Stimulated activated naive CD8-positive, alpha-beta T cell treated with anti-CD3 and anti-CD28 coated beads, Interleukin-15, Interleukin-2, amounts not matched to agents 100 ng/mL and 50 ng/mL, for 24 hours (primary cell): ENCODE measurements around the gene MIB2.

Source experiments
- H3K27ac Mint-ChIP-seq: one replicate; pipeline ENCODE4 v1.8.0; 2021; ENCODE audit warnings: mild to moderate bottlenecking, mixed read lengths
- H3K27me3 Mint-ChIP-seq: one replicate; pipeline ENCODE4 v1.8.0; 2021; ENCODE audit warnings: mixed read lengths
- H3K36me3 Mint-ChIP-seq: one replicate; pipeline ENCODE4 v1.8.0; 2021; ENCODE audit warnings: low read depth, mixed read lengths
- H3K4me1 Mint-ChIP-seq: one replicate; pipeline ENCODE4 v1.8.0; 2021; ENCODE audit warnings: low read depth, mixed read lengths
- H3K4me3 Mint-ChIP-seq: one replicate; pipeline ENCODE4 v1.8.0; 2021; ENCODE audit warnings: mild to moderate bottlenecking, mixed read lengths
- H3K9me3 Mint-ChIP-seq: one replicate; pipeline ENCODE4 v1.8.0; 2021; ENCODE audit warnings: mixed read lengths

Gene MIB2

DNA sequence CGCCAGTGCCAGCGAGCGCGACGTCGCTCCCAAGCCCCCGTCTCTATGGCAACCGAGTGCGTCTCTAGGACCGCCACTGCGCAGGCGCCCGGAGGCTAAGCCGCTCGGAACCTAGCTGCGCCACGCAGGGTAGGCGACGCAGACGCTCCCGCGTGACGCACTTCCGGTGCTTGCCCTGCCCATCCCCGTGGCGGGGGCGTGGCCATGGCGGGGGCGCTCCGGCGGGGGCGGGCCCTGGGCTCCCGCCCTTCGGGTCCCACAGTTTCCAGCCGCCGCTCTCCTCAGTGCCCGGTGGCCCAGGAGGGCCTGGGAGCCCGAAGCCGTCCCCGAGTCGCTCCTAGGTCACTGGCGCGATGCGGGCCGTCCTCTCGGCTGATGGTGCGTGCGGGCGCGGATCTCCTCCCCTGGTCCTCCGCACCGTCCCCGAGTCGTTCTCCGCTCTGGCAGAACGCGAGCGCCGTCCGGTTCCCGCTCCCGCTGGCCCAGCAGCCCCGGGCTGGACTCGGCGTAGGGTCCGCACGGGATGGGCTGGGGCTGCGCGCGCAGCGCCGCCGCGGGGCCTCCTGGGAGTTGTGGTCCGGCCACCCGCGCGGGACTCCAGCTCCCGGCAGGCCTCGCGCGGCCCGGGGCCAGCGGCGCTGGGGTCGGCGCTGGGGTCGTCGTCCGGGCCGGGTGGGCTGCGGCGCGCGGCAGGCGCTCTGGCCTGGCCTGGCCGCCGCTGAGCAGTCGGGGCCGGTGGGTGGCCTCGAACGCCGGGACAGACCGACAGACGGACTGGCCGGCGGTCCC, at the start of gene MIB2:
Gene MIB2, plus strand, starts transcription at position 245 of the 789 bp plus-strand sequence. CDS start 7,953 bp downstream, outside the sequence.
- Mint-ChIP-seq H3K9me3 (no peaks in the 10 kb centered on the region), H3K27ac (peak within 1 kb of the TSS; percentile 94), H3K36me3 (peaks cover 7% of the 10 kb centered on the region), H3K4me3 (peak within 1 kb of the TSS; percentile 93), H3K4me1 (peaks cover 32% of the 10 kb centered on the region), H3K27me3 (no peaks in the 10 kb centered on the region)

DNA sequence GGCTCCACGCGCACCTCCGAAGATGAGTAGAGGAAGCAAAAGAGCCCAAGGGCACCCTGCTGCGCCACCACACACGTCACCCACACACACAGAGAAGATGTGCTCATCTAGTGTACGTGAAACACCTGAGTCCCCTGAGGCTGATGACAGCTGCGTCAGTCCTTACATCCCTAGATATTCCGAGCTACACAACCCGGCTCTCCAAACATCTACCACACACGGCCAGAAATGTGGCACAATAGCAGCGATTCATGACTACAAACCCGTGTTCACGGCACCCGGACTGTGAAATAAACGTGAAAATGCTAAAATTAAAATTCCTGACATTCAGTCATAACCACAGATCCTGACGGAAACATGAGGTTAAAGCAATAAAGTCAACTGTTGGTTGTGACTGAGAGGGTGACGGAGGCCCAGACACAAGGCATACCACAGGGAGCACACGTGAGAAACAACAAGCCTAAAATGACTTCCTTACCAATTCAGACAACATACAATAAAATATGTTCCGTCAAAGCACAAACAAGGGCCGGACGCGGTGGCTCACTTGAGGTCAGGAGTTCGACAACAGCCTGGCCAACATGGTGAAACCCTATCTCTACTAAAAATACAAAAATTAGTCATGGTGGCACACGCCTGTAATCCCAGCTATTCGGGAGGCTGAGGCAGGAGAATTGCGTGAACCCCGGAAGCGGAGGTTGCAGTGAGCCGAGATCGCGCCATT, 48.0 kb upstream of the MIB2 start:
- peaks cover 60% of the 10 kb centered on the region for H3K36me3 Mint-ChIP-seq
- peaks cover 38% of the 10 kb centered on the region for H3K4me1 Mint-ChIP-seq
- H3K27me3 Mint-ChIP-seq: no peaks in the 10 kb centered on the region
- no peaks in the 10 kb centered on the region for H3K9me3 Mint-ChIP-seq
- peak overlapping the region; percentile 31 for H3K27ac Mint-ChIP-seq
- H3K4me3 Mint-ChIP-seq: no peak overlapping the region

DNA sequence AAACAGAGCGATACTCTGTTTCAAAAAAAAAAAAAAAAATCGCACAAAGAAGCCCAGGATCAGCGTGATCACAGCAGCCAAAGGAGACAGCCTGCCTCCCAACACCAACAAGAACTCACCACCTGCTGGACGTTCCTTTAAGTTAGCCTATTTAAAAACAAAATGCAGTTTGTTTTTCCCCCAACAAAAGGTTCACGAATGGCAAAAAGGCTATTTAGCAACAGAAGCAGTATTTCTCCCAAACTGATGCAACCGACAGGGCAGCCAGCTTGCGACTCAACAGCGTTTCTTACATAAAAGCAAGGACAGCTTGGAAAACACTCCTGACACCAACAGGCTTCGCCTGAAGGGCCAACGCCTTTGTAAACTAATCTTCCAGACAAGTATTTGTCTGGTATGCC, 47.4 kb upstream of the MIB2 start:
- Mint-ChIP-seq H3K27ac (no peak overlapping the region), H3K4me1 (peaks cover 43% of the 10 kb centered on the region), H3K9me3 (no peaks in the 10 kb centered on the region), H3K36me3 (peaks cover 56% of the 10 kb centered on the region), H3K4me3 (no peak overlapping the region), H3K27me3 (no peaks in the 10 kb centered on the region)

DNA sequence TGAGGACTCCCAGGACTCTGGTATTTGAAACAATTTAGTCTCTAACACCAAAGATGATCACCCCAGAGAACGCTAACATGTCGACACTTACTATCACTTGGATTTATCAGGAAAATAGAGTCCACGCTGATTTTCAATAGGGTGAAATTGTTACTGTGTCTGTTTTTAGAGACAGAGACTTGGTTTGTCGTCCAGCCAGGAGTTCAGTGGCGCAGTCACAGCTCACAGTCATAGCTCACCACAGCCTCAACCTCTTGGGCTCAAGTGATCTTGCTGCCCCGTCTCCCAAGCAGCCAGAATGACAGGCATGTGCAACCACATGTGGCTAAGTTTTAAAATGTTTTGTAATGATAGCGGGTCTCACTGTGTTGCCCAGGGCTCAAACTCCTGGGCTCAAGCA, 46.0 kb upstream of the MIB2 start:
- Mint-ChIP-seq H3K4me3 (no peak overlapping the region), H3K27me3 (no peaks in the 10 kb centered on the region), H3K36me3 (peaks cover 57% of the 10 kb centered on the region), H3K4me1 (peaks cover 51% of the 10 kb centered on the region), H3K9me3 (no peaks in the 10 kb centered on the region), H3K27ac (peak overlapping the region; percentile 70)

DNA sequence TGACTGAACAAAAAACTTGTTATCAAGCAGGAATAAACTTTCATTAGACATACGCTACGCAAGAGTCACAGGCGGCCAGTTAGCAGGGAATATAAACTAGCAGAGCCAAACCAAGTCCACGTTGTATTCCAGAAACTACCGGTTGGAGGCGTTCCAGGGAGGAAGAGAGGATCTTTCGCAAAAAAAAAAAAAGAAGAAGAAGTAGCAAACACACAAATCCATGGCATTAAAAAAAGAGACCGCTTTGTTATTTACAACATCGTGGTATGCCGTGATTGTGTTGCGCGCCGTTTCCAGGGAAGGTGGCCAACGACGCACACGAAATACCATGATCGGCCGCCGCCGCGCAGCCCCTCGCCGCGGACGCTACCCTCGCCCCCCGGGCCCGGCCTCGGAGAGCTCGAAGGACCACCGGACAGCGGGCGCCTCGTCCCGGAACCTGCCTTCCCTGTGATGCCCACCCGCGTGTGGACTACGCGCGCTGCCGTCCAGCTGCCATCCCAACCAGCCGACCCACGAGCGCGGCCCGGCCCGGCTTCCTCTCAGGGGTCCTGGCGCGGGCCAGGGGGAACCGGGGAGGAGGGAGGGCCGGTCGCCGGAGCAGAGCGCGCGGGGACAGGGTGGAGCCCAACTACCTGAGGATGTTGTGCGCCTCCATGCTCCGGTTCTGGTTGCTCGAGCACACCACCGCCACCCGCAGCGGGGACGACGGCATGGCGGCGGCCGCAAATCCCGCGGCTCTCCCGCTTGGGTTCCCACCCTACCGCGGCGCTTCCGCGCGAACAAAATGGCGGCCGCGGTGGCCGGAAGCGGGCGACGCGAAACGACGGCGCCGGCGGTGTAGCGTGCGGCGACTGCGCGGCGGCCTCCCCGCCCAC, 41.2 kb upstream of the MIB2 start:
- Mint-ChIP-seq H3K27ac (peak overlapping the region; percentile 99), H3K4me3 (peak overlapping the region; percentile 99), H3K27me3 (no peaks in the 10 kb centered on the region), H3K36me3 (peaks cover 35% of the 10 kb centered on the region), H3K4me1 (peaks cover 50% of the 10 kb centered on the region), H3K9me3 (no peaks in the 10 kb centered on the region)

DNA sequence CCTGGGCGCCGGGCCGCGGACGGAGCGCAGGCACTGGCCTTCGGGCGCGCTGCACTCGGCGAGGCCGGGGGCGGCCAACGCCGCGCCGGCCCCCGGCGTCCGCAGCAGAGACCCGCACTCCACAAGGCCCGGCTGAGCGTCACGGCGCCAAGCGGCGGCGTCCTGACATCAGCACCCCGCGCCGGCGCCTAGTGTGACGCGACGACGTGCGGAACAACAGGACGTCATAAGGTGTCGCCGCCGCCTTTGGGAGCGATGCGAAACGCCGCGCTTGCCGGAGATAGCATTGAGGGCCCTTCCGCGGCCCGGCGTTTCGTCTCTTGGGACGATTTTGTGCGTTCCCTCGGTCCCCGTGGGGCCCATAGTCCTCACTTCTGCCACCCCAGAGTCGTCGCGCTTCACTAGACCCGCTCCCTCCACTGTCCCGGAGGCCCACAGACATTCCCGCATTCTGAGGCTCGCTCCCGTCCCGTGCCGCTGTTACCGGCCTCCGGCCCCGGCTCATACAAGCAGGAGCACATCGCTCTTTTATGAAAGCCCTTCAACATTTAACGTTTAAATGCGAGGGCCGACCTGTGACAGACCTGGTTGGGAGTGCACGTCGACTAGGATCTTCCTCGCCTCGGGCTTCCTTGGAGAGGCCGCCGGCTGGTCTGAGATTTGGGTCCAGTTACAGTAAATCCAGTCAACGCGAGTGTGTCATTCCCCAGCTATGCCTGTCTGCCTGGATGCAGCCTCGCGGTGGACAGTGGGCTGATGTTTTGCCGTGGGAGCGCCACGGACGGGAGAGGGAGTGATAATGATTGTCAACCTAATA, 40.4 kb upstream of the MIB2 start, which contains the start of gene SSU72:
Gene SSU72, minus strand, starts transcription at position 143 of the 817 bp plus-strand sequence. CDS start 306 bp downstream, outside the sequence.
- peak within 1 kb of the TSS; percentile 99 for H3K4me3 Mint-ChIP-seq
- H3K9me3 Mint-ChIP-seq: no peaks in the 10 kb centered on the region
- peaks cover 42% of the 10 kb centered on the region for H3K4me1 Mint-ChIP-seq
- no peaks in the 10 kb centered on the region for H3K27me3 Mint-ChIP-seq
- H3K27ac Mint-ChIP-seq: peak within 1 kb of the TSS; percentile 99
- H3K36me3 Mint-ChIP-seq: peaks cover 27% of the 10 kb centered on the region

DNA sequence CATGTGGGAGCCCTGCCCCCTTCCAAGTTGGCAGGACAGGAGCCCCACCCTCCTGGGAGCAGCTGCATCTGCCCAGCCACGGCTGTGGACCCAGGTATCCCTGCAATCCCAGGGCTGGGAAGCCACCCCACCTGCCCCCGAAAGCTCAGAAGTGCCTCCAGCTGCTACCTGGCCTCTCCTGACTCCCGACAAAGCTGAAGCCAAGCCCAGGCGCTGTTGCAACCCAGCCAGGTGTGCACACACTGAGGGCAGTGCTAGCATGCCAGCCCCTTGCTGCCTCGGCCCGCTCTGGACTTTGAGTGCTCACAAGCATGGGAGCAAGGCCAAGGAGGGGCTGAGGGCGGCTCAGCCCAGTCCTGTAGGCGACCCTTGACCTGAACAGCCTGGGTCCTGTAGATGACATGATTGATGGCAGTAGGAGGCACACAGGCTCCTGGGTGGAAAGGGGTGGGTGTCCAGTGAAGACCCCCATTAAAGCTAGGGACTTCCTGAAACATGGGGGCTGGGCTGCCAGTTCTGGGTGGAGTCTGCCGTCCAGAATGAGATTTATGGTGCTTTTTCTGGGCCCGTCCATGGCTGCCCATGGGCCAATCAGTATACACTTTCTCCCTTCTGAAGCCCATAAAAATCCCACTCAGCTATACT, 37.8 kb upstream of the MIB2 start:
- Mint-ChIP-seq H3K4me3 (no peak overlapping the region), H3K27ac (no peak overlapping the region), H3K4me1 (peaks cover 25% of the 10 kb centered on the region), H3K9me3 (no peaks in the 10 kb centered on the region), H3K27me3 (peaks cover 8% of the 10 kb centered on the region), H3K36me3 (peaks cover 12% of the 10 kb centered on the region)

DNA sequence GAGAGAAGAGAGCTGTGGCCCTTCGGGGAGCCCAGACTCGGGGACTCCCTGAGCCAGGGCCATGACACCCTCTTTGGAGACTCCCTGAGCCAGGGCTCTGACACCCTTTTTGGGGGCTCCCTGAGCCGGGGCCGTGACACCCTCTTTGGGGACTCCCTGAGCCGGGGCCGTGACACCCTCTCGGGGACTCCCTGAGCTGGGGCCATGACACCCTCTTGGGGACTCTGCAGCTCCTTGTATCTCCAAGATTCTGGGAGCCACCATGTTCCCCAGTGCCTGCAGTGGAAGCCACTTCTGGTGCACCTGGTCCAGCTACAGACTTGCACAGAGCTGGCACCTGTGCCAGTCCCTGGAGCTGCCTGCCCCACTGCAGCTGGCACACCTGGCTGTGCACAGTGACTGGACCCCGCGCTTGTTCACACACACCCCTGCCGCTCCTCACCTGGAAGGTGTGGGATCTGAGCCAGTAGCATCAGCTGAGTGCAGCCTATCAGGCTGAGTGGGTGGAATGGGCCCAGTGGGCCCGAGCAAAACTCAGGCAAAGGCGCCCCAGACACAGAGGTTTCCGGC, 36.8 kb upstream of the MIB2 start:
- no peak overlapping the region for H3K27ac Mint-ChIP-seq
- H3K4me3 Mint-ChIP-seq: no peak overlapping the region
- no peaks in the 10 kb centered on the region for H3K9me3 Mint-ChIP-seq
- H3K36me3 Mint-ChIP-seq: peaks cover 5% of the 10 kb centered on the region
- peaks cover 18% of the 10 kb centered on the region for H3K4me1 Mint-ChIP-seq
- peaks cover 9% of the 10 kb centered on the region for H3K27me3 Mint-ChIP-seq

DNA sequence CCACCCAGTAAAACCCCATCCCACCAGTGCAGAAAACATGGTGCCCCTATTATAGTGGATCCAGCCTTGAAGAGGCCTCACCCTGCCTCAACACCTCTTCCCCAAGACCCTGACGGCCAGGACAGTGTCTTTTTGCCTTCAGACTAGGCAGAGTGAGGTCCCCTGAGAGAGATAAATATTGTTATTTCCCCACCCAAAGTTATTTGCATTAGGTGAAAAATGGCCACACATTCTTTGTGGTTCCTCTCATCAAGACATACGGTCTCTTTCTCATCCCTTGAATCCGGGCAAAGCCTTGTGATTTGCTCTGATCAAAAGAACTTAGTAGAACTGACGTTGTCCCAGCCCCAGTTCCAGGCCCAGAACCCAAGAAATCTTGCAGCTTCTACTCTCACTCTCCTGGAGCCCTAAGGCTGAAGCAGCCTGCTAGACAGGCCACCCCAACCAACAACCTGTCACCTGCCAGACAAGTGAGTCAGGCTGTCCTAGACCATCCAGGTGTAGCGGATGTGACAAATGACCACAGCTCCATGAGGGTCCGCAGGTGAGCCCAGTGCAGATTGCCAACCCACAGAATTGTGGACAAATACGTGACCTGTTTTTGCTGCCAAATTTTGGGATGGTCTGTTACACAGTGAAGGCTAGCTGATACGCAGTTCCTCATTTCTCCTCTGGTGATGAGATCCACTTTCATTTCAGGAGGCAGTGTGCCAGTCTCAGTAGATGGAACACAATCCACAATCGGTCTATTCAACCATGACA, 32.5 kb upstream of the MIB2 start:
- H3K9me3 Mint-ChIP-seq: no peaks in the 10 kb centered on the region
- no peak overlapping the region for H3K27ac Mint-ChIP-seq
- H3K4me1 Mint-ChIP-seq: no peaks in the 10 kb centered on the region
- H3K27me3 Mint-ChIP-seq: peaks cover 15% of the 10 kb centered on the region
- H3K36me3 Mint-ChIP-seq: no peaks in the 10 kb centered on the region
- H3K4me3 Mint-ChIP-seq: no peak overlapping the region

DNA sequence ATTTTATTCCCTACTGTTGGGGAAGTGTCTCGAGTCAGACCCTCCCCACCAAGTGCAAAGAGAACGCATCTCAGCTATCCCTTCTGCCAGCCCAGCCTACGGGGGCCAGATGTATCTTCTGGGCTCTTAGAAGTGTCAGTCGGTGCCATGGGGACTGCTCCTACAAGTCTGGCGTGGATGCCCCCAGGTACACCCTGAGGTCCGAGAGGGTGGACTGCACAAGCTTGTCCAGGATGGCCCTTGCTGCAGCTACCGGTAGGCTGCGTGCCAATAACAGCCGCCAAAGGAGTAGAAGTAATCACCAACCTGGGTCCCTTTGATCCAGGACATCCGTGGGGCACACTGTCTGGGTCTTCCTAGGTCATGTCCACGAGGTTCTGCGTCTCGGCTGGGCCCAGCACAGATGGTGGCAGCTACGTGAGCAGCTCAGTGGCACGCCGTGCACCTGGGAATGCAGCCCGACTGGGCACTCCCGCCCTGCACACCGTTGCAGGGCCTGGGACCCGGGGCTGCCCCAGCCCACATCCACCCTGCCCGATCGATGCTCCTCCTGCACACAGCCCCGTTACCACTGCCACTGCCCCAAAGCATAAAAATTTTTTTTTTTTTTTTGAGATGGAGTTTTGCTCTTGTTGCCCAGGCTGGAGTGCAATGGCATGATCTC, 31.8 kb upstream of the MIB2 start:
- no peaks in the 10 kb centered on the region for H3K9me3 Mint-ChIP-seq
- H3K4me3 Mint-ChIP-seq: no peak overlapping the region
- no peak overlapping the region for H3K27ac Mint-ChIP-seq
- H3K27me3 Mint-ChIP-seq: peaks cover 15% of the 10 kb centered on the region
- no peaks in the 10 kb centered on the region for H3K36me3 Mint-ChIP-seq
- H3K4me1 Mint-ChIP-seq: no peaks in the 10 kb centered on the region

DNA sequence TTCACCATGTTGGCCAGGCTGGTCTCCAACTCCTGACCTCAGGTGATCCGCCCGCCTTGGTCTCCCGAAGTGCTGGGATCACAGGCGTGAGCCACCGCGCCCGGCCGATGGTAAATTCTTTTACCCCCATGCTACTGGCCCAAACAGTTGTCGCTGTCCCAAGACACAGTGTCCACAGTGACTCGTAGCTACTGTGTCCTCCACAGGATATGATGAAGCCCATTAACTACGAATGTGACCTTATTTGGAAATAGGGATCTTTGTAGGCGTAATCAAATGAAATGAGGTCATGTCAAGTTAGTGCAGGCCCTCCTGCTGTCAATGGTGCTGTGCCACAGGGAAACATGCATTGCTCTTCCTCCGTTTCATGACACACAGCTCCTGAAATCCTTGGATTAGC, 23.8 kb upstream of the MIB2 start:
- H3K4me1 Mint-ChIP-seq: no peaks in the 10 kb centered on the region
- no peaks in the 10 kb centered on the region for H3K9me3 Mint-ChIP-seq
- H3K36me3 Mint-ChIP-seq: no peaks in the 10 kb centered on the region
- H3K27me3 Mint-ChIP-seq: no peaks in the 10 kb centered on the region
- no peak overlapping the region for H3K4me3 Mint-ChIP-seq
- peak overlapping the region; percentile 55 for H3K27ac Mint-ChIP-seq

DNA sequence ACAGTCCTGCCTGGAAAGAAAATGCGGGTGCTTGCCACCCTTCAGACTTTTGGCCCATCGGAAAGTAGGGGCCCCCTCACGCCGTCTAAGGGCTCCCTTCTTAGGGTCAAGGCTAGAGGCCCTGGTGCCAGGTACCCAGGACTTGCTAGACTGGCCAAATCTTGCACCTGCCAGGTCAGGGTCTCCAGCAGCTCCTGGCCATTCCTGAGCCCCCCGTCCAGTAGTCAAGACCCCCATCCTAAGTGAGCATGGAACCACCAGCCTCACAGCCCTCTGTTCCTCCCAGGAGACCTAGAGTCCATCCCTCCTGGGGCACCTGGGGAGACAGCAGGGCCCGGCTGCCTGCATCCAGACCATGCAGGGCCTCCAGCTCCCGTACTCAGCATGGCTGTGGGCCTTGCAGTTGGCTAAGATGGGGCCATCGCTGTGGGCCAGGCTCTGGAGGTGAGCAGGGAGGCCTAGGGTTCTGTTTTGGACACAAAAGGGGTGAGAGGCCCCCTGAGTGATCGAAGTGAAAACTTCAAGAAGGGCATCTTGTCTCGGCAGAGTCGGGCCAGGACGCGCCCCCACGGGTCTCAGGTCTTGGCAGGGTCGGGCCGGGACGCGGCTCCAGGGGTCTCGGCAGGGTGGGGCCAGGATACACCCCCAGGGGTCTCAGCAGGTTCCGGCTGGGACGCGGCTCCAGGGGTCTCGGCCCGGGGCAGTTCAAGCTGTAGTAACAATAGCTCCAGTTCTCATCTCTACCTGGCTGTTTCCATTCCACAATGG, 21.3 kb upstream of the MIB2 start:
- Mint-ChIP-seq H3K9me3 (no peaks in the 10 kb centered on the region), H3K4me3 (no peak overlapping the region), H3K27ac (no peak overlapping the region), H3K36me3 (no peaks in the 10 kb centered on the region), H3K27me3 (peaks cover 8% of the 10 kb centered on the region), H3K4me1 (peaks cover 8% of the 10 kb centered on the region)
